ENCODE results near the gene NTN3. TPM values are rescaled to one million over a fixed set of nuclear protein-coding genes. Genes with fewer than 3 reads are reported as not detected.

NTN3 gene
- total and polyA plus RNA-seq, 2 of the 4 experiments (the other 2 are of a cell fraction): 0.18 to 0.38 TPM

DNA sequence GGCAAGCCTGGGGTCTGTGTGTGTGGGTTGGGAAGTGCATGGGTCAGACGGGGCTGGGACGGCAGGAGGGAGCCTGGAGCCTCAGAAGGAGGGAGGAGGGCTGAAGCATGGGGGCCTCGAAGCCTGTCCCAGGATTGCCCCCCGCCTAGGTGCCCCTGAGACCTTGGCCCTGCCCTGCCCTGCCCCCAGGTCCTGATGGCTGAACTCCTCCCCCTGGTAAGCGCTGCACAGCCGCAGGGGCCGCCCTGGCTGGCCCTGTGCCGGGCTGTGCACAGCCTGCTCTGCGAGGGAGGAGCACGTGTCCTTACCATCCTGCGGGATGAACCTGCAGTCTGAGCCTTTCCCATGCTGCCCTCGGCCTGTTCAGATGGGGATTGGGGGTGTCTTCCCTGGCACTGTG lies 6.8 kb upstream of the NTN3 start:
- no peak overlapping the region for H3K14ac ChIP-seq (replicated peaks; ENCODE audit: low read depth, low read length)
- dilution Hi-C loops (cut with HindIII; ENCODE audit: low sequenced_read_pairs, unreplicated experiment): no loop called here
- H3K27me3 ChIP-seq (ENCODE audit: control insufficient read depth, insufficient read depth, low read length): no peaks in the 10 kb centered on the region
- H4K8ac ChIP-seq (ENCODE audit: low read depth in 2 of 2, low read length in 2 of 2): no peak overlapping the region
- TF ChIP-seq POLR2A (IDR thresholded peaks at IDR 0.05; ENCODE audit: low read depth, low read length) (no peak), MAZ (IDR thresholded peaks at IDR 0.05; ENCODE audit: borderline replicate concordance, low read depth, low read length) (no peak), SMC3 (IDR thresholded peaks at IDR 0.05; ENCODE audit: low read depth, low read length) (no peak), NFE2L2 (IDR thresholded peaks at IDR 0.05; ENCODE audit: low read depth, low read length) (no peak), RCOR1 (IDR thresholded peaks at IDR 0.05; ENCODE audit: insufficient replicate concordance, low read length) (no peak), CHD1 (IDR thresholded peaks at IDR 0.05; ENCODE audit: low read depth, low read length) (no peak), MXI1 (IDR thresholded peaks at IDR 0.05; ENCODE audit: borderline replicate concordance, low read depth, low read length) (no peak), MAFK (IDR thresholded peaks at IDR 0.05; ENCODE audit: low read depth, low read length) (no peak), CEBPB (IDR thresholded peaks at IDR 0.05; ENCODE audit: low read depth, low read length) (no peak), RAD21 (IDR thresholded peaks at IDR 0.05; ENCODE audit: low read length) (no peak), BHLHE40 (IDR thresholded peaks at IDR 0.05; ENCODE audit: low read depth, low read length) (no peak), FOS (IDR thresholded peaks at IDR 0.05; ENCODE audit: low read depth, low read length) (no peak), RFX5 (IDR thresholded peaks at IDR 0.05; ENCODE audit: low read depth, low read length) (no peak)
- TF ChIP-seq, protein P1, sequence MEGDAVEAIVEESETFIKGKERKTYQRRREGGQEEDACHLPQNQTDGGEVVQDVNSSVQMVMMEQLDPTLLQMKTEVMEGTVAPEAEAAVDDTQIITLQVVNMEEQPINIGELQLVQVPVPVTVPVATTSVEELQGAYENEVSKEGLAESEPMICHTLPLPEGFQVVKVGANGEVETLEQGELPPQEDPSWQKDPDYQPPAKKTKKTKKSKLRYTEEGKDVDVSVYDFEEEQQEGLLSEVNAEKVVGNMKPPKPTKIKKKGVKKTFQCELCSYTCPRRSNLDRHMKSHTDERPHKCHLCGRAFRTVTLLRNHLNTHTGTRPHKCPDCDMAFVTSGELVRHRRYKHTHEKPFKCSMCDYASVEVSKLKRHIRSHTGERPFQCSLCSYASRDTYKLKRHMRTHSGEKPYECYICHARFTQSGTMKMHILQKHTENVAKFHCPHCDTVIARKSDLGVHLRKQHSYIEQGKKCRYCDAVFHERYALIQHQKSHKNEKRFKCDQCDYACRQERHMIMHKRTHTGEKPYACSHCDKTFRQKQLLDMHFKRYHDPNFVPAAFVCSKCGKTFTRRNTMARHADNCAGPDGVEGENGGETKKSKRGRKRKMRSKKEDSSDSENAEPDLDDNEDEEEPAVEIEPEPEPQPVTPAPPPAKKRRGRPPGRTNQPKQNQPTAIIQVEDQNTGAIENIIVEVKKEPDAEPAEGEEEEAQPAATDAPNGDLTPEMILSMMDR (conservative IDR thresholded peaks at IDR 0.05; ENCODE audit: low read depth, low read length): no peak
- TF ChIP-seq, protein P2, sequence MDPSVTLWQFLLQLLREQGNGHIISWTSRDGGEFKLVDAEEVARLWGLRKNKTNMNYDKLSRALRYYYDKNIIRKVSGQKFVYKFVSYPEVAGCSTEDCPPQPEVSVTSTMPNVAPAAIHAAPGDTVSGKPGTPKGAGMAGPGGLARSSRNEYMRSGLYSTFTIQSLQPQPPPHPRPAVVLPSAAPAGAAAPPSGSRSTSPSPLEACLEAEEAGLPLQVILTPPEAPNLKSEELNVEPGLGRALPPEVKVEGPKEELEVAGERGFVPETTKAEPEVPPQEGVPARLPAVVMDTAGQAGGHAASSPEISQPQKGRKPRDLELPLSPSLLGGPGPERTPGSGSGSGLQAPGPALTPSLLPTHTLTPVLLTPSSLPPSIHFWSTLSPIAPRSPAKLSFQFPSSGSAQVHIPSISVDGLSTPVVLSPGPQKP (IDR thresholded peaks at IDR 0.05; ENCODE audit: borderline replicate concordance, low read depth, low read length): no peak
- TF ChIP-seq, protein P3, sequence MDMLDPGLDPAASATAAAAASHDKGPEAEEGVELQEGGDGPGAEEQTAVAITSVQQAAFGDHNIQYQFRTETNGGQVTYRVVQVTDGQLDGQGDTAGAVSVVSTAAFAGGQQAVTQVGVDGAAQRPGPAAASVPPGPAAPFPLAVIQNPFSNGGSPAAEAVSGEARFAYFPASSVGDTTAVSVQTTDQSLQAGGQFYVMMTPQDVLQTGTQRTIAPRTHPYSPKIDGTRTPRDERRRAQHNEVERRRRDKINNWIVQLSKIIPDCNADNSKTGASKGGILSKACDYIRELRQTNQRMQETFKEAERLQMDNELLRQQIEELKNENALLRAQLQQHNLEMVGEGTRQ (IDR thresholded peaks at IDR 0.05; ENCODE audit: low read depth, low read length): no peak
- H3K27ac ChIP-seq (ENCODE audit: insufficient read depth, low read length): no peak overlapping the region
- ChIA-PET POLR2A (ENCODE audit: unreplicated experiment) (no interaction called here), CTCF (no interaction called here)
- no peak overlapping the region for H3K9ac ChIP-seq (ENCODE audit: low read depth, low read length)
- H3K4ac ChIP-seq (ENCODE audit: low read depth, low read length): no peak overlapping the region
- no peak overlapping the region for H3K23ac ChIP-seq (ENCODE audit: low read depth, low read length)
- H2BK15ac ChIP-seq (ENCODE audit: low read depth, low read length): no peak overlapping the region
- H3K4me3 ChIP-seq (ENCODE audit: insufficient read depth, low read depth, low read length): no peak overlapping the region
- peaks cover 13% of the 10 kb centered on the region for H3K4me1 ChIP-seq (ENCODE audit: control insufficient read depth, insufficient read depth, low read length)
- ATAC-seq (ENCODE audit: low read depth) (no peak), DNase-seq (no peak)
- no peak overlapping the region for H2AK9ac ChIP-seq (replicated peaks; ENCODE audit: low read depth, low read length, poor library complexity)
- H2BK120ac ChIP-seq (ENCODE audit: low read depth, low read length): no peak overlapping the region
- H3K79me1 ChIP-seq (ENCODE audit: low read depth in 1 of 2, low read length in 2 of 2): peaks cover 3 to 31% of the 10 kb centered on the region in 2 experiments; a peak in 1 of 4 replicates
- H3K18ac ChIP-seq (ENCODE audit: low read depth, low read length): no peak overlapping the region
- H2AFZ ChIP-seq (replicated peaks; ENCODE audit: low read length, poor library complexity): no peak overlapping the region
- no peak overlapping the region for H2BK5ac ChIP-seq (ENCODE audit: low read depth, low read length, poor library complexity, severe bottlenecking)
- no peaks in the 10 kb centered on the region for H3K36me3 ChIP-seq (ENCODE audit: control insufficient read depth, insufficient read depth, low read length)
- no peak overlapping the region for H4K5ac ChIP-seq (ENCODE audit: low read depth, low read length)
- H3K9me1 ChIP-seq (ENCODE audit: insufficient read depth, low read length): peaks cover 5% of the 10 kb centered on the region
- in situ Hi-C loops (cut with MboI; ENCODE audit: low sequenced_read_pairs): no loop called here
- H2BK20ac ChIP-seq (ENCODE audit: low read depth, low read length): no peak overlapping the region
- H3K9me3 ChIP-seq (ENCODE audit: control insufficient read depth, insufficient read depth, low read length): no peaks in the 10 kb centered on the region
- no peak overlapping the region for H3K4me2 ChIP-seq (ENCODE audit: low read depth, low read length)
- no peak overlapping the region for H3K56ac ChIP-seq (ENCODE audit: extremely low read depth, insufficient read depth, low read length)
- intact Hi-C loops (cut with micrococcal nuclease): no loop called here
- no peak overlapping the region for H4K91ac ChIP-seq (ENCODE audit: insufficient read depth, low read depth, low read length)
- 80% methylated on average over 2 of the region's 12 CpGs; no CpG with 5 or more reads in 1 of the 2 experiments for WGBS, 2 experiments (ENCODE audit: extremely low coverage in 2 of 2, insufficient read length in 1 of 2)
- no peak overlapping the region for H2AK5ac ChIP-seq (ENCODE audit: low read depth, low read length)
- no peaks in the 10 kb centered on the region; the same call in 1 of the 2 replicates for H4K20me1 ChIP-seq (ENCODE audit: insufficient read depth, low read length)
- BruUV-seq (replicated peaks): no TSS peak

All from IMR-90 (cell line).